Type B pancreatic cell (in vitro differentiated cells): ENCODE results near the gene PTPRT. TPM values are rescaled to one million over a fixed set of nuclear protein-coding genes. Genes with fewer than 3 reads are reported as not detected.

Experiments used
- DNase-seq: peaks from one replicate; pipeline ENCODE4 v3.0.0; 2021; ENCODE audit warnings: mixed read lengths; ENCODE audit not compliant: unreplicated experiment; ENCODE audit errors: extremely low spot score
- H3K27ac Mint-ChIP-seq: 2 replicates; pipeline ENCODE4 v1.8.0; 2021; ENCODE audit warnings: mild to moderate bottlenecking, mixed read lengths
- H3K27me3 Mint-ChIP-seq: 2 replicates; pipeline ENCODE4 v1.8.0; 2021; ENCODE audit warnings: mixed read lengths
- H3K36me3 Mint-ChIP-seq: 2 replicates; pipeline ENCODE4 v1.8.0; 2021; ENCODE audit warnings: mixed read lengths
- H3K4me1 Mint-ChIP-seq: one replicate; pipeline ENCODE4 v1.8.0; 2021; ENCODE audit warnings: mixed read lengths; ENCODE audit not compliant: unreplicated experiment
- H3K4me3 Mint-ChIP-seq: 2 replicates; pipeline ENCODE4 v1.8.0; 2021; ENCODE audit warnings: mild to moderate bottlenecking, mixed read lengths
- H3K9me3 Mint-ChIP-seq: 2 replicates; pipeline ENCODE4 v1.8.0; 2021; ENCODE audit warnings: mixed read lengths
- CTCF ChIP-seq: fragments of 200-600 bp; sonication (generic); conservative IDR thresholded peaks from 2 replicates; pipeline ENCODE4 v1.5.0; 2021; ENCODE audit warnings: antibody characterized with exemption, mild to moderate bottlenecking
- total RNA-seq: library from RNA; stranded (reverse); gene quantifications from 2 replicates; pipeline ENCODE4 v1.2.1, GENCODE V29; 2021; ENCODE audit warnings: low replicate concordance

Gene PTPRT
- total RNA-seq, 1 donor from 2014 or later: 7.0 TPM

- Mint-ChIP-seq H3K9me3 (no peaks in the 10 kb centered on the region), H3K4me3 (no peak overlapping the region), H3K36me3 (no peaks in the 10 kb centered on the region), H3K27me3 (peaks cover 36% of the 10 kb centered on the region), H3K4me1 (no peaks in the 10 kb centered on the region), H3K27ac (no peak overlapping the region)
- TF ChIP-seq CTCF: no peak
- DNase-seq: no peak
These were observed 919.2 kb downstream of the PTPRT start for GRCh38 chr20:42270539-42270938.

DNA sequence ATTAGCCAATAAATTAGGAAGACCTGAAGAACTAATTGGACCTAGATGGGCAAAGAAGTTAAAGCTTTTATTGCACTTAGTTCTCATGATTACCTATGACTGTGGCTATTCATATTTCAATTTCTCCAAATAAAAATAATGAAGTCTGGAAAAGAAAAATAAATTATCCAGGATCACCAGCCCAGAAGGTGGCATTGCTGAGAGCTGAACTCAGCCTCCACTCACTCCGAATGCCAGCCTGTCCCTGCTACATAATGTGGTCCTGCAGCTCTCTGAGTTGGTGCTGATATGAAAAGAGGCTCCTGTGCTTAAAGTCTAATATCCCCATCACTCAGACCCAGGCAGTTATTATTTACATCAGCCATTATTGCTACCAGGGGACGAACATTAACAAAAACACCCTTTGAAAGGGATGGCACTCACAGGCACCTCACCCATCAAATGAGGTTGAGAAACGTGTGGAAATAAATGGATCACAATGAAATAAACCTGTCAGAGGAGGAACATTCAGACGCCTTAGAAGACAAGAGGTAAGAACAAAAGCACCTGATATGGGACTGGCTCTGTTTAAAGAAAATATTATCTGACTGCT is 921.8 kb downstream of the PTPRT start:
- DNase-seq: no peak
- Mint-ChIP-seq H3K36me3 (no peaks in the 10 kb centered on the region), H3K4me1 (no peaks in the 10 kb centered on the region), H3K27me3 (peaks cover 40% of the 10 kb centered on the region), H3K4me3 (no peak overlapping the region), H3K27ac (no peak overlapping the region), H3K9me3 (no peaks in the 10 kb centered on the region)
- TF ChIP-seq CTCF: no peak

- Mint-ChIP-seq H3K4me1 (peaks cover 14% of the 10 kb centered on the region), H3K27ac (no peak overlapping the region), H3K9me3 (no peaks in the 10 kb centered on the region), H3K36me3 (no peaks in the 10 kb centered on the region), H3K27me3 (peaks cover 44% of the 10 kb centered on the region), H3K4me3 (no peak overlapping the region)
- TF ChIP-seq CTCF: no peak
- no peak for DNase-seq
These were observed 927.9 kb downstream of the PTPRT start for GRCh38 chr20:42261766-42262270.

GRCh38 chr20:42260184-42260583 is 929.5 kb downstream of the PTPRT start:
- Mint-ChIP-seq H3K36me3 (no peaks in the 10 kb centered on the region), H3K4me3 (no peak overlapping the region), H3K9me3 (no peaks in the 10 kb centered on the region), H3K27ac (no peak overlapping the region), H3K27me3 (peaks cover 43% of the 10 kb centered on the region), H3K4me1 (peaks cover 14% of the 10 kb centered on the region)
- no peak for TF ChIP-seq CTCF
- no peak for DNase-seq

- H3K4me1 Mint-ChIP-seq: peaks cover 14% of the 10 kb centered on the region
- H3K9me3 Mint-ChIP-seq: no peaks in the 10 kb centered on the region
- TF ChIP-seq CTCF: no peak
- no peak overlapping the region for H3K4me3 Mint-ChIP-seq
- H3K36me3 Mint-ChIP-seq: no peaks in the 10 kb centered on the region
- H3K27me3 Mint-ChIP-seq: peaks cover 41% of the 10 kb centered on the region
- no peak for DNase-seq
- H3K27ac Mint-ChIP-seq: no peak overlapping the region
These were observed 930.3 kb downstream of the PTPRT start for GRCh38 chr20:42259389-42259788.
